ENCODE results near the gene CRAT. TPM values are rescaled to one million over a fixed set of nuclear protein-coding genes. Genes with fewer than 3 reads are reported as not detected.

CRAT gene
- total RNA-seq, 1 donor from 2014 or later: 27.1 TPM

- no peaks in the 10 kb centered on the region for H3K9me3 ChIP-seq (ENCODE audit: control insufficient read depth in 3 of 3, low read length in 3 of 3)
- H3K27ac ChIP-seq (ENCODE audit: low read depth, low read length): no peak overlapping the region
- H3K36me3 ChIP-seq (ENCODE audit: control insufficient read depth in 3 of 3, insufficient read depth in 3 of 3, low read length in 3 of 3): peaks cover 21 to 27% (median 26%) of the 10 kb centered on the region in 3 donors
- peaks cover 0 to 4% (median 4%) of the 10 kb centered on the region in 3 donors for H3K4me1 ChIP-seq (ENCODE audit: control insufficient read depth in 3 of 3, insufficient read depth in 3 of 3, low read length in 3 of 3)
- no peak overlapping the region for H3K9ac ChIP-seq (ENCODE audit: low read depth in 1 of 3, low read length in 3 of 3)
- H3K4me3 ChIP-seq (ENCODE audit: low read length in 3 of 3): no peak overlapping the region
- no peaks in the 10 kb centered on the region for H3K27me3 ChIP-seq (ENCODE audit: control insufficient read depth in 3 of 3, insufficient read depth in 3 of 3, low read length in 3 of 3)
Observed at GRCh38 chr9:129054163-129054851, 56.3 kb downstream of the CRAT start.

GRCh38 chr9:129053020-129053419 is 57.6 kb downstream of the CRAT start:
- peaks cover 29 to 35% (median 34%) of the 10 kb centered on the region in 3 donors for H3K36me3 ChIP-seq (ENCODE audit: control insufficient read depth in 3 of 3, insufficient read depth in 3 of 3, low read length in 3 of 3)
- peaks cover 0 to 4% (median 4%) of the 10 kb centered on the region in 3 donors for H3K4me1 ChIP-seq (ENCODE audit: control insufficient read depth in 3 of 3, insufficient read depth in 3 of 3, low read length in 3 of 3)

GRCh38 chr9:129052592-129052991 is 58.0 kb downstream of the CRAT start:
- Histone ChIP-seq H3K36me3 (ENCODE audit: control insufficient read depth in 3 of 3, insufficient read depth in 3 of 3, low read length in 3 of 3) (peaks cover 30 to 38% (median 34%) of the 10 kb centered on the region in 3 donors), H3K9ac (ENCODE audit: low read depth in 1 of 3, low read length in 3 of 3) (no peak overlapping the region), H3K27me3 (ENCODE audit: control insufficient read depth in 3 of 3, insufficient read depth in 3 of 3, low read length in 3 of 3) (no peaks in the 10 kb centered on the region), H3K9me3 (ENCODE audit: control insufficient read depth in 3 of 3, low read length in 3 of 3) (no peaks in the 10 kb centered on the region), H3K27ac (ENCODE audit: low read depth, low read length) (no peak overlapping the region), H3K4me3 (ENCODE audit: low read length in 3 of 3) (no peak overlapping the region), H3K4me1 (ENCODE audit: control insufficient read depth in 3 of 3, insufficient read depth in 3 of 3, low read length in 3 of 3) (peaks cover 0 to 4% (median 4%) of the 10 kb centered on the region in 3 donors)

More at GRCh38 chr9:129053020-129053419, 57.6 kb downstream of the CRAT start:
- Histone ChIP-seq H3K9me3 (ENCODE audit: control insufficient read depth in 3 of 3, low read length in 3 of 3) (no peaks in the 10 kb centered on the region), H3K4me3 (ENCODE audit: low read length in 3 of 3) (no peak overlapping the region), H3K27me3 (ENCODE audit: control insufficient read depth in 3 of 3, insufficient read depth in 3 of 3, low read length in 3 of 3) (no peaks in the 10 kb centered on the region), H3K9ac (ENCODE audit: low read depth in 1 of 3, low read length in 3 of 3) (no peak overlapping the region), H3K27ac (ENCODE audit: low read depth, low read length) (no peak overlapping the region)

Other genes with a start within 250 kb of the CRAT start
- gene KYAT1, start 228.8 kb downstream of the CRAT start, total RNA-seq: 2.1 TPM
- 9.9 TPM for gene LRRC8A, start 228.7 kb downstream of the CRAT start, total RNA-seq
- 17.7 TPM for gene PHYHD1, start 189.8 kb downstream of the CRAT start, total RNA-seq
- gene DOLK, start 163.2 kb downstream of the CRAT start, total RNA-seq: 11.5 TPM
- 36.5 TPM for gene NUP188, start 163.1 kb downstream of the CRAT start, total RNA-seq
- 25.1 TPM for gene SH3GLB2, start 82.5 kb downstream of the CRAT start, total RNA-seq
- 12.0 TPM for gene MIGA2, start 74.2 kb downstream of the CRAT start, total RNA-seq
- 5.2 TPM for gene DOLPP1, start 29.7 kb downstream of the CRAT start, total RNA-seq
- gene PTPA, start 622 bp upstream of the CRAT start, total RNA-seq: 66.8 TPM
- 16.7 TPM for gene IER5L, start 67.5 kb upstream of the CRAT start, total RNA-seq